IMR-90 (cell line): ENCODE results near the gene PYGL. TPM values are rescaled to one million over a fixed set of nuclear protein-coding genes. Genes with fewer than 3 reads are reported as not detected.

Experiments used
- ATAC-seq: fragments of 200-7000 bp; cut with Tn5 transposase; 2 replicates; pipeline ENCODE4 v1.9.1; 2020; ENCODE audit warnings: low read depth, mild to moderate bottlenecking, moderate library complexity
- BruUV-seq: library from RNA; stranded (reverse); fragments of 400-500 nt; replicated peaks from 2 replicates; lab custom pipeline; 2021; lab: Mats Ljungman, UMichigan
- CTCF ChIA-PET: fragments of 300-600 bp; formaldehyde crosslinking; extraction: SDS; loops from one replicate; lab custom pipeline; 2021; ENCODE audit warnings: antibody characterized with exemption; lab: Yijun Ruan, JAX
- POLR2A ChIA-PET: fragments of 300-600 bp; sonication (Branson Sonifier 250); formaldehyde crosslinking; loops from one replicate; lab custom pipeline; 2022; ENCODE audit warnings: antibody characterized with exemption; ENCODE audit not compliant: unreplicated experiment; lab: Charles Lee
- DNase-seq: peaks from one replicate; pipeline ENCODE4 v3.0.0; 2013
- H2AFZ ChIP-seq: replicated peaks from 2 replicates; pipeline ENCODE3; 2013; ENCODE audit warnings: low read length, mild to moderate bottlenecking; ENCODE audit not compliant: poor library complexity
- H2AK5ac ChIP-seq: 2 replicates; pipeline ENCODE4 v1.6.1; 2013; ENCODE audit warnings: low read depth, low read length, inconsistent platforms
- H2AK9ac ChIP-seq: replicated peaks from 2 replicates; pipeline ENCODE3; 2013; ENCODE audit warnings: mild to moderate bottlenecking, low read depth, low read length, moderate library complexity; ENCODE audit not compliant: poor library complexity
- H2BK120ac ChIP-seq: 2 replicates; pipeline ENCODE4 v1.6.1; 2013; ENCODE audit warnings: low read depth, low read length, inconsistent platforms
- H2BK15ac ChIP-seq: 3 replicates; pipeline ENCODE4 v1.6.1; 2013; ENCODE audit warnings: low read depth, low read length, inconsistent platforms
- H2BK20ac ChIP-seq: 2 replicates; pipeline ENCODE4 v1.6.1; 2013; ENCODE audit warnings: low read depth, mild to moderate bottlenecking, inconsistent platforms, low read length, moderate library complexity
- H2BK5ac ChIP-seq: 2 replicates; pipeline ENCODE4 v1.6.1; 2013; ENCODE audit warnings: mild to moderate bottlenecking, low read depth, low read length, inconsistent platforms; ENCODE audit not compliant: poor library complexity, severe bottlenecking
- H3K14ac ChIP-seq: replicated peaks from 2 replicates; pipeline ENCODE4 v1.6.1; 2013; ENCODE audit warnings: low read depth, low read length, inconsistent platforms
- H3K18ac ChIP-seq: 2 replicates; pipeline ENCODE4 v1.6.1; 2013; ENCODE audit warnings: low read depth, low read length, control low read depth
- H3K23ac ChIP-seq: 2 replicates; pipeline ENCODE4 v1.6.1; 2013; ENCODE audit warnings: low read depth, low read length, inconsistent platforms
- H3K27ac ChIP-seq: 2 replicates; pipeline ENCODE4 v1.5.1; 2013; ENCODE audit warnings: mild to moderate bottlenecking, control low read depth, low read length; ENCODE audit not compliant: insufficient read depth
- H3K27me3 ChIP-seq: 2 replicates; pipeline ENCODE4 v1.6.1; 2013; ENCODE audit warnings: low read length; ENCODE audit not compliant: control insufficient read depth, insufficient read depth
- H3K36me3 ChIP-seq: 2 replicates; pipeline ENCODE4 v1.6.1; 2013; ENCODE audit warnings: low read length, mixed read lengths; ENCODE audit not compliant: control insufficient read depth, insufficient read depth
- H3K4ac ChIP-seq: 2 replicates; pipeline ENCODE4 v1.6.1; 2013; ENCODE audit warnings: low read depth, low read length, inconsistent platforms
- H3K4me1 ChIP-seq: 2 replicates; pipeline ENCODE4 v1.6.1; 2013; ENCODE audit warnings: low read length, mixed read lengths; ENCODE audit not compliant: control insufficient read depth, insufficient read depth
- H3K4me2 ChIP-seq: 2 replicates; pipeline ENCODE4 v1.6.1; 2013; ENCODE audit warnings: low read depth, mild to moderate bottlenecking, control low read depth, low read length, moderate library complexity
- H3K4me3 ChIP-seq: 2 replicates; pipeline ENCODE4 v1.5.1; 2013; ENCODE audit warnings: low read depth, mild to moderate bottlenecking, control low read depth, low read length, moderate library complexity; ENCODE audit not compliant: insufficient read depth
- H3K56ac ChIP-seq: 2 replicates; pipeline ENCODE4 v1.6.1; 2013; ENCODE audit warnings: low read length, inconsistent platforms; ENCODE audit not compliant: insufficient read depth; ENCODE audit errors: extremely low read depth
- H3K79me1 ChIP-seq, 2 experiments: 2 replicates each; pipeline ENCODE4 v1.6.1; 2013; ENCODE audit warnings: low read length in 2 of 2, inconsistent platforms in 1 of 2, low read depth in 1 of 2
- H3K9ac ChIP-seq: 2 replicates; pipeline ENCODE4 v1.6.1; 2013; ENCODE audit warnings: low read depth, low read length, control low read depth
- H3K9me1 ChIP-seq: 2 replicates; pipeline ENCODE4 v1.6.1; 2013; ENCODE audit warnings: low read length, inconsistent platforms; ENCODE audit not compliant: insufficient read depth
- H3K9me3 ChIP-seq: 2 replicates; pipeline ENCODE4 v1.6.1; 2013; ENCODE audit warnings: low read length; ENCODE audit not compliant: control insufficient read depth, insufficient read depth
- H4K20me1 ChIP-seq: 2 replicates; pipeline ENCODE4 v1.6.1; 2013; ENCODE audit warnings: low read length, inconsistent platforms; ENCODE audit not compliant: insufficient read depth
- H4K5ac ChIP-seq: 2 replicates; pipeline ENCODE4 v1.6.1; 2013; ENCODE audit warnings: mild to moderate bottlenecking, low read depth, low read length, control low read depth
- H4K8ac ChIP-seq, 2 experiments: 2 replicates each; pipeline ENCODE4 v1.6.1; 2013; ENCODE audit warnings: low read depth in 2 of 2, low read length in 2 of 2, control low read depth in 1 of 2, inconsistent platforms in 1 of 2
- H4K91ac ChIP-seq: 2 replicates; pipeline ENCODE4 v1.6.1; 2013; ENCODE audit warnings: low read depth, low read length, inconsistent platforms; ENCODE audit not compliant: insufficient read depth
- MAFK ChIP-seq: IDR thresholded peaks from 2 replicates; pipeline ENCODE4 v1.6.1; 2012; ENCODE audit warnings: low read depth, low read length, improper control_type of control experiment
- MAZ ChIP-seq: IDR thresholded peaks from 2 replicates; pipeline ENCODE4 v1.6.1; 2012; ENCODE audit warnings: low read depth, mild to moderate bottlenecking, low read length, improper control_type of control experiment, moderate library complexity, borderline replicate concordance
- SMC3 ChIP-seq: fragments of 150-350 bp; IDR thresholded peaks from 2 replicates; pipeline ENCODE4 v1.6.1; 2016; ENCODE audit warnings: low read depth, mild to moderate bottlenecking, antibody characterized with exemption, low read length, moderate library complexity
- WGBS, 2 experiments: methylation state at CpG; one replicate each; pipeline versions ENCODE4 v1.1.5 to v1.1.7; 2013; ENCODE audit warnings: missing lambda C conversion rate in 2 of 2; ENCODE audit not compliant: insufficient read length in 1 of 2; ENCODE audit errors: extremely low coverage in 2 of 2; 5-methylcytosine and 5-hydroxymethylcytosine counted together
- dilution Hi-C: fragments of 300-500 bp; cut with HindIII; formaldehyde crosslinking; loops from one replicate; pipeline ENCODE4 v1.14.3; 2018; ENCODE audit warnings: low sequenced_read_pairs; ENCODE audit not compliant: unreplicated experiment
- in situ Hi-C: fragments of 300-500 bp; cut with MboI; formaldehyde crosslinking; loops from 3 replicates; pipeline ENCODE4 v1.14.3; 2019; ENCODE audit warnings: low sequenced_read_pairs, inconsistent platforms, mixed read lengths
- intact Hi-C: fragments of 100-400 bp; cut with micrococcal nuclease; formaldehyde crosslinking; loops from 2 replicates; pipeline ENCODE4 v1.10.0; 2022
- polyA plus RNA-seq, 3 experiments: library from polyadenylated mRNA; depleted of rRNA; stranded (reverse); fragments of >200 nt; gene quantifications; 2 replicates each; pipeline ENCODE4 v1.2.3, GENCODE V29; 2012; ENCODE audit warnings: low replicate concordance in 1 of 3
- total RNA-seq: library from RNA; depleted of rRNA; stranded (reverse); fragments of >200 nt; gene quantifications from 2 replicates; pipeline ENCODE4 v1.2.3, GENCODE V29; 2012

The PYGL gene
- total and polyA plus RNA-seq, 2 of the 4 experiments (the other 2 are of a cell fraction): 52.3 to 70.4 TPM

DNA sequence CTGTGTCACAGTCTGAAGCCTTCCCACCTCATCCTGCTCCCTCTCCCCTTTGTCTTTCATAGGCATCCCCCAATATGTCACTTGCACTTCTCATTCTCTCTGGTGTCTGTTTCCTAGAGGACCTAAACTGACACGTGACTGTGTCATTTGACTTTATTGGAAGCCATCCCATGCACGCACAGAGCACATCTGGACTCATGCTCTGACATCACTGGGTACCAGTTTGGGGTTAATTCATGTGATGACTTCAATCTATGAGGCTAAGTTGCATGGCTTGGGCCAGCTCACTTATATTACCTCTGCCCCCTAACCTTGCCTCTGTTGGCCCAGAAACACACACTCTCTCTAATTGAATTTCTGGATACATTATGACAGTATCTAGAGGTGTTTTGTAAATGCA lies 21.5 kb downstream of the PYGL start:
- Histone ChIP-seq H3K9ac (no peak overlapping the region), H4K20me1 (no peaks in the 10 kb centered on the region), H2BK15ac (no peak overlapping the region), H2AK5ac (no peak overlapping the region), H2AFZ (no peak overlapping the region), H3K18ac (no peak overlapping the region), H3K56ac (no peak overlapping the region), H4K8ac (no peak overlapping the region), H4K91ac (0 out of 2 replicates have a peak overlapping the region, but pooled peaks have one; percentile 32), H2BK120ac (no peak overlapping the region), H4K5ac (no peak overlapping the region), H3K4ac (peak overlapping the region; percentile 2; the same call in 1 of the 2 replicates), H3K79me1 (no peaks in the 10 kb centered on the region), H3K9me1 (peaks cover 12% of the 10 kb centered on the region), H3K4me2 (no peak overlapping the region), H3K14ac (no peak overlapping the region), H3K4me1 (peaks cover 8% of the 10 kb centered on the region), H3K4me3 (no peak overlapping the region), H2BK5ac (no peak overlapping the region), H3K9me3 (no peaks in the 10 kb centered on the region), H2BK20ac (no peak overlapping the region), H3K23ac (no peak overlapping the region), H3K27me3 (no peaks in the 10 kb centered on the region), H3K36me3 (peaks cover 13% of the 10 kb centered on the region), H3K27ac (no peak overlapping the region), H2AK9ac (no peak overlapping the region)
- CTCF ChIA-PET: no interaction called here
- 88% methylated on average over 1 of the region's 2 CpGs; no CpG with 5 or more reads in 1 of the 2 experiments for WGBS, 2 experiments
- TF ChIP-seq SMC3 (no peak), MAZ (no peak), MAFK (no peak)
- BruUV-seq: no TSS peak
- POLR2A ChIA-PET: no interaction called here
- DNase-seq (no peak), ATAC-seq (no peak)
- in situ Hi-C loops (no loop called here), intact Hi-C loops (no loop called here), dilution Hi-C loops (no loop called here)
